Raji (cell line): ENCODE data around the gene SYT5.

Experiments used
- POLR2A ChIP-seq: IDR thresholded peaks from 2 replicates; pipeline ENCODE4 v1.6.1; 2011; ENCODE audit warnings: low read depth, low read length, control low read depth; ENCODE audit not compliant: insufficient read depth

SYT5 gene

GRCh38 chr19:55175117-55175867 is 4.8 kb downstream of the SYT5 start:
- no peak for TF ChIP-seq POLR2A

GRCh38 chr19:55174425-55175116 is 5.5 kb downstream of the SYT5 start:
- TF ChIP-seq POLR2A = no peak

GRCh38 chr19:55173714-55174409 is 6.2 kb downstream of the SYT5 start:
- peak; percentile 46 for TF ChIP-seq POLR2A

- no peak for TF ChIP-seq POLR2A
Measured at GRCh38 chr19:55173186-55173713, 6.8 kb downstream of the SYT5 start.

- no peak for TF ChIP-seq POLR2A
Measured at GRCh38 chr19:55172741-55173140, 7.3 kb downstream of the SYT5 start.

GRCh38 chr19:55171440-55171839 is 8.6 kb downstream of the SYT5 start:
- TF ChIP-seq POLR2A = no peak

- no peak for TF ChIP-seq POLR2A
Measured at GRCh38 chr19:55169136-55169535, 11.0 kb downstream of the SYT5 start.

GRCh38 chr19:55166530-55167268 is 13.4 kb downstream of the SYT5 start, which contains the start of gene DNAAF3:
DNAAF3 (minus strand) TSS chr19:55166613; CDS start chr19:55166413, 200 bp downstream.
- TF ChIP-seq POLR2A = no peak

- no peak for TF ChIP-seq POLR2A
Measured at GRCh38 chr19:55165952-55166529, 14.0 kb downstream of the SYT5 start.

- TF ChIP-seq POLR2A = no peak
Measured at GRCh38 chr19:55161571-55162322, 18.3 kb downstream of the SYT5 start.

- no peak for TF ChIP-seq POLR2A
Measured at GRCh38 chr19:55160986-55161365, 19.1 kb downstream of the SYT5 start.

- 0 out of 2 replicates have a peak, but pooled peaks have one; percentile 28 for TF ChIP-seq POLR2A
Measured at GRCh38 chr19:55160128-55160985, 19.7 kb downstream of the SYT5 start.
